HUES64 (cell line): ENCODE data around the gene S100A9.
"Not testable (repeated sequence)": the region's sequence is repeated elsewhere in the genome, so short reads cannot be mapped to it uniquely, and the experiment has no call there.

ENCODE experiments used
- H3K27ac ChIP-seq: 2 replicates; pipeline ENCODE4 v1.7.0; 2013; ENCODE audit warnings: low read depth, low read length, inconsistent platforms
- H3K27me3 ChIP-seq: 2 replicates; pipeline ENCODE4 v1.6.1; 2013; ENCODE audit warnings: mild to moderate bottlenecking, low read length; ENCODE audit not compliant: insufficient read depth
- H3K36me3 ChIP-seq: 2 replicates; pipeline ENCODE4 v1.6.1; 2013; ENCODE audit warnings: mild to moderate bottlenecking, low read length; ENCODE audit not compliant: insufficient read depth
- H3K4me1 ChIP-seq: 2 replicates; pipeline ENCODE4 v1.6.1; 2013; ENCODE audit warnings: mild to moderate bottlenecking, low read length, moderate library complexity; ENCODE audit not compliant: insufficient read depth
- H3K4me3 ChIP-seq: 2 replicates; pipeline ENCODE4 v1.5.1; 2013; ENCODE audit warnings: mild to moderate bottlenecking, low read length, moderate library complexity
- H3K9ac ChIP-seq: 2 replicates; pipeline ENCODE4 v1.6.1; 2013; ENCODE audit warnings: mild to moderate bottlenecking, low read depth, low read length
- H3K9me3 ChIP-seq: 2 replicates; pipeline ENCODE4 v1.6.1; 2013; ENCODE audit warnings: low read depth, low read length; ENCODE audit not compliant: insufficient read depth
- WGBS: fragments of 150-250, 120-280 bp; methylation state at CpG from one replicate; pipeline ENCODE4 v1.1.7; 2013; ENCODE audit warnings: missing lambda C conversion rate; 5-methylcytosine and 5-hydroxymethylcytosine counted together

The S100A9 gene

DNA sequence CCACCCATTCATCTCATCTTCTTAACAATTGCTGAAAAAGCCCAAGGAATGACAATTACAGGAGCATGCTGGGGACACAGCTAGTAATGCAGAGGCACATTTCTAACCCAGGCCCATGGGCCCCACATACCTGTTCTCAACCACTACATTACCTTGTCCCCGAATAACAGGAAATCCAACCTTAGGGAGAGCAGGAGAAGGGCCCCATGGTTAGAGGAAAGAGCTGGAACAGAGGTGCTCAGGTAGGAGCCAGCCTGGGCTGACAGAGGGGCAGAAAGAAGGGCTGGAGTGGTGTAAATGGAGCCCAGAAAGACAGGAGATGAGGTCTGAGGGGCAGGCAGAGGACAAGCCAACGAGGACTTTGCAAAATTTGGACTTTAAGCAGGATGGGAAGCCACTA lies 44.6 kb downstream of the S100A9 start:
- peaks cover 3% of the 10 kb centered on the region; the same call in 1 of the 2 replicates for H3K4me1 ChIP-seq
- no peak overlapping the region for H3K9ac ChIP-seq
- peaks cover 14% of the 10 kb centered on the region for H3K27me3 ChIP-seq
- WGBS: 89% methylated on average over 2 of the region's 2 CpGs
- H3K27ac ChIP-seq: no peak overlapping the region
- H3K36me3 ChIP-seq: no peaks in the 10 kb centered on the region
- H3K9me3 ChIP-seq: peaks cover 5% of the 10 kb centered on the region; the same call in 1 of the 2 replicates
- H3K4me3 ChIP-seq: no peak overlapping the region

- Histone ChIP-seq H3K4me1 (peaks cover 3% of the 10 kb centered on the region; the same call in 1 of the 2 replicates), H3K27me3 (peaks cover 14% of the 10 kb centered on the region), H3K4me3 (no peak overlapping the region), H3K9me3 (peaks cover 5% of the 10 kb centered on the region; the same call in 1 of the 2 replicates), H3K9ac (no peak overlapping the region), H3K27ac (no peak overlapping the region), H3K36me3 (no peaks in the 10 kb centered on the region)
- 89% methylated on average over 10 of the region's 11 CpGs for WGBS
Observed at GRCh38 chr1:153403421-153404085, 45.9 kb downstream of the S100A9 start.

DNA sequence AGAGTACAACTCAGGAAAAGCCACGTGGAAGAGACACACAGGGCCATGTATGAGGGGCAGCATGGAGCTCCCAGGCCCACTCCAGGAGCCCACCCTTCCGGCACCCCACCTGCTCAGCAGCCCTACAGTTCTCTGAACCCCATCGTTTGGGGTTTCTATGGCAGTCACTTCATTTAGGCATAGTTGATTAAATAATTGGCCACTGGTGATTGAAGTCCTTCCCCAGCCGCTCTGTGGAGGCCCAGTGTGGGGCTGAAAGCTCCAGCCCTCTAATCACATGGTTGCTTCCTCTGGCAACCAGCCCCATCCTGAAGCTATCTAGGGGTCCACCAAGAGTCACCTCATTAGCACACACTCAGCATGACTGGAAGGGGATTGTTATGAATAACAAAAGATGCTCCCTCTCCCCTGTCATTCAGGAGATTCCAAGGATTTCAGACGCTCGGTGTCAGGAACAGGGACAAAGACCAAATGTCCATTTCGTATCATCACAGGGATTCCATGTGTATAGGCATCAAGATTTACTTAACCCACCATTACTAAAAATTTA lies 46.5 kb downstream of the S100A9 start:
- Histone ChIP-seq H3K27me3 (peaks cover 14% of the 10 kb centered on the region), H3K4me1 (peaks cover 3% of the 10 kb centered on the region; the same call in 1 of the 2 replicates), H3K36me3 (no peaks in the 10 kb centered on the region), H3K27ac (no peak overlapping the region), H3K4me3 (no peak overlapping the region), H3K9ac (no peak overlapping the region), H3K9me3 (peaks cover 5% of the 10 kb centered on the region; the same call in 1 of the 2 replicates)
- 68% methylated on average over 7 of the region's 7 CpGs for WGBS

DNA sequence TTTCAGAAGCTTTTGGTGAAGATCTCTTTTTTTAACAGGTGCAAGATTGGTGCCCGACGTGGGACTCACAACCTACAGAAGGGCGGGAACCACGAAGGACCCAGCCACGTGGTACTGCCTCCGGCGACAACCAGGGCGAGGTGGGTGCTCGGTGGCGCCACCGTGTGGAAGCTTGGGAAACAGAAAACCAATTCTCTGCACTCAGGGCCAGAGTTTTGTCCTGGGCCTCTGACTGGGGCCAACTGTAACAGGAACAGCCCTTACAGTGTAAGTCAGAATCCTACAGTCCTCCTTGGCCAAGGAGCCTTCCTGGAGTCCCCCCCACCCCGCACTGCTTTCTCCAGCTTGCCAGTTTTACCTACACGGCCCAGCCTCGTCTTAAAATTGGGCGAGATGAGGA lies 47.1 kb downstream of the S100A9 start:
- 56% methylated on average over 15 of the region's 15 CpGs for WGBS
- H3K27ac ChIP-seq: no peak overlapping the region
- peaks cover 14% of the 10 kb centered on the region for H3K27me3 ChIP-seq
- no peak overlapping the region for H3K4me3 ChIP-seq
- H3K9ac ChIP-seq: no peak overlapping the region
- H3K36me3 ChIP-seq: no peaks in the 10 kb centered on the region
- H3K9me3 ChIP-seq: peaks cover 5% of the 10 kb centered on the region; the same call in 1 of the 2 replicates
- H3K4me1 ChIP-seq: peaks cover 3% of the 10 kb centered on the region; the same call in 1 of the 2 replicates

DNA sequence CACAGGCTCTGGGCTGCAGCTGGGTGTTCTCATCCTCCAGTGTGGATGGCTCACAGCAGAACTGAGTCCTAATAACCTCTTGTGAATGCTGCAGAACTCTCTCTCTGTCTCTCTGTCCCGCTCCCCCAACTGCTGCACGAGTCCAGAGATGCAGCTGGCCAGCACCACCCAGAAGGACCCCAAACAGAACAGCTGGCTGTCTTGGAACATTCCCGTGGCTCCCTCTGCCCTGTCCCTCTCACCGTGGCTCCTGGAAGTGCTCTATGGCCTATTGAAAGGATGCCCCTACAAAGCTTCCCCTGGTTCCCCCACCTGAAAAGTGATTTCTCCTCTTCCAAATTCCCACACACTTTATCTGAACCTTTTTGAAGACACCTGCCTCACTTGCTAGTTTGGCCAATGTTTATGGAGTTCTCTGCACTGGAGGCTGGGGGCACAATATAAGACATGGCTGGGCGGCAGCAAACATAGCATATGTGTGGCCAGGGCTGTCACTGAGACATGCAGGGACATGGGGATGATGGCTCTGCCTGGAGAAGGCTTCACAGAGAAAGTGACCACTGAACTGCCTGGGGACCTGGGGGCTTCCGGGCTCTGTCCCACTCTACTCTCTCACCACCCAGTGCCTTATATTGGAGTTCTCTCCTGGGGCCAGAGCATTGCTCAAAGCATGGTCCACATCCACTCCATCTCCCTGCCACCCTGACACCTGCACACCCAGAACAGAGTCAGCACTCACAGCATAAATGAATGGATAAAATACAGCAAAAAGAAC lies 48.4 kb downstream of the S100A9 start:
- H3K9me3 ChIP-seq, H3K36me3 ChIP-seq, H3K27ac ChIP-seq, H3K4me1 ChIP-seq, H3K4me3 ChIP-seq, H3K9ac ChIP-seq: not testable (repeated sequence)
- H3K27me3 ChIP-seq: peaks cover 14% of the 10 kb centered on the region
- WGBS: 87% methylated on average over 6 of the region's 6 CpGs

GRCh38 chr1:153407274-153407673 lies 49.6 kb downstream of the S100A9 start:
- not testable (repeated sequence) for H3K36me3 ChIP-seq, H3K9me3 ChIP-seq, H3K9ac ChIP-seq, H3K27ac ChIP-seq, H3K4me3 ChIP-seq, H3K4me1 ChIP-seq
- WGBS: 69% methylated on average over 11 of the region's 11 CpGs
- H3K27me3 ChIP-seq: peaks cover 14% of the 10 kb centered on the region
